SK-N-MC (cell line): ENCODE data around the gene TBC1D22A.

Experiments used
- DNase-seq: peaks from one replicate; pipeline ENCODE4 v3.0.0-alpha.2; 2011; ENCODE audit warnings: low read depth, low spot score
- H3K27ac ChIP-seq: fragments of 200-600 bp; sonication (generic); 2 replicates; pipeline ENCODE4 v1.5.1; 2016; ENCODE audit warnings: mixed run types
- H3K36me3 ChIP-seq: fragments of 200-600 bp; sonication (generic); 2 replicates; pipeline ENCODE4 v1.6.1; 2017; ENCODE audit warnings: antibody characterized with exemption, low read length, mixed read lengths; ENCODE audit not compliant: insufficient read depth
- H3K4me3 ChIP-seq: fragments of 200-600 bp; sonication (generic); 2 replicates; pipeline ENCODE4 v1.5.1; 2016
- H3K9ac ChIP-seq: fragments of 200-600 bp; sonication (generic); 2 replicates; pipeline ENCODE4 v1.8.0; 2017; ENCODE audit warnings: mixed run types, mixed read lengths; ENCODE audit not compliant: insufficient read length
- H3K9me3 ChIP-seq: fragments of 200-600 bp; sonication (generic); 2 replicates; pipeline ENCODE4 v1.6.1; 2017; ENCODE audit warnings: low read depth, mild to moderate bottlenecking, antibody characterized with exemption, low read length, moderate library complexity, mixed read lengths
- EZH2 ChIP-seq: fragments of 200-600 bp; sonication (generic); IDR thresholded peaks from one replicate; pipeline ENCODE4 v1.6.1; 2017; ENCODE audit warnings: antibody characterized with exemption
- FOXP2 ChIP-seq: optimal IDR thresholded peaks from 2 replicates; pipeline ENCODE3; 2011; ENCODE audit warnings: mild to moderate bottlenecking, moderate library complexity; ENCODE audit not compliant: insufficient read depth; ENCODE audit errors: extremely low read length, control extremely low read depth
- POLR2AphosphoS5 ChIP-seq: IDR thresholded peaks from 2 replicates; pipeline ENCODE4 v1.6.1; 2012; ENCODE audit warnings: mild to moderate bottlenecking, low read depth, low read length, borderline replicate concordance

TBC1D22A gene

DNA sequence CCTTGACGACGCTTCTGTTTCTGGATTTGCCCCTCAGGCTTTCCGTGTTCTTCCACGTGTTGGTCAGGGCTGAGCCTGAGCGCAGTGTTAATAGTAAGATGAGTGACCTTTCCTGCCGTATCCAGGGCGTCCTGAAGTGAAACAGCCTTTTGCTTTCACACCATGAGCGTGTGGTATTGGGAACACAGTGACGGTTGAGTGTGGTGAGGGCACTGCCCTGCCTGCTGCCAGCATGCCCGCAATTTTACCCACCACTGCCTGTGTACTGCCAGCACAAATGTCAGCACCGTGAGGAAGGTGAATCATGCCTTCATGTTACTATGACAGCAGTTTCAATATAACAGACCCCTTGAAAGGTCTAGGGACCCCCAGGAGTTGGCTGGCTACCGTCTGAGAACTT lies 217.1 kb downstream of the TBC1D22A start:
- Histone ChIP-seq H3K27ac (no peak overlapping the region), H3K9me3 (no peaks in the 10 kb centered on the region), H3K9ac (no peak overlapping the region), H3K36me3 (no peaks in the 10 kb centered on the region), H3K4me3 (no peak overlapping the region)
- no peak for TF ChIP-seq EZH2
- TF ChIP-seq FOXP2 = no peak
- no peak for TF ChIP-seq POLR2AphosphoS5
- no peak for DNase-seq

- Histone ChIP-seq H3K36me3 (no peaks in the 10 kb centered on the region), H3K9me3 (no peaks in the 10 kb centered on the region), H3K27ac (no peak overlapping the region), H3K4me3 (no peak overlapping the region), H3K9ac (no peak overlapping the region)
- DNase-seq = no peak
- no peak for TF ChIP-seq POLR2AphosphoS5
- no peak for TF ChIP-seq EZH2
- no peak for TF ChIP-seq FOXP2
These were observed 217.9 kb downstream of the TBC1D22A start for GRCh38 chr22:46980392-46980791.

DNA sequence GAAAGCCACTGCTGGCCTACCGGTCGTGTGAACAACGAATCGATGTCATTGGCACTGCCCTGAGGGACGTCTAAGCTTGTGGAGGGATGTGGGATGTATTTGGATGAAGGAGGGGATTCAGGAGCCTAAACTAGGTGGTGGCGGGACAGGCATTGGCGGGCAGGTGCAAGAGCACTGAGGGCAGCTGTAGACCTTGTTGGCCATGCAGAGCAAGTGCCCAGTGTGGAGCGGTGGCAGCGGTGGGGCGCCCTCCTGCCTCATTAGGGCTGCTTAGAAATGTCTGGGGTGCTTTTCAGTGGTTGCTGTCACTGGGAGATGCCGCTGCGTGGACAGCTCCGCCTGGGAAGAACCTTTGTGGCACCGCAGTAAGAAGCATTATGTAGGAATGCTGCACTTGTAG lies 220.2 kb downstream of the TBC1D22A start:
- no peak overlapping the region for H3K4me3 ChIP-seq
- H3K9me3 ChIP-seq = no peaks in the 10 kb centered on the region
- DNase-seq = no peak
- H3K36me3 ChIP-seq = no peaks in the 10 kb centered on the region
- TF ChIP-seq POLR2AphosphoS5 (no peak), EZH2 (no peak), FOXP2 (no peak)
- no peak overlapping the region for H3K27ac ChIP-seq
- no peak overlapping the region for H3K9ac ChIP-seq

GRCh38 chr22:46983046-46983445 lies 220.6 kb downstream of the TBC1D22A start:
- H3K9me3 ChIP-seq = no peaks in the 10 kb centered on the region
- no peak overlapping the region for H3K4me3 ChIP-seq
- no peak for DNase-seq
- no peak for TF ChIP-seq EZH2
- no peak for TF ChIP-seq POLR2AphosphoS5
- no peak for TF ChIP-seq FOXP2
- no peak overlapping the region for H3K27ac ChIP-seq
- H3K36me3 ChIP-seq = no peaks in the 10 kb centered on the region
- H3K9ac ChIP-seq = no peak overlapping the region

- TF ChIP-seq POLR2AphosphoS5 (no peak), FOXP2 (no peak), EZH2 (no peak)
- no peaks in the 10 kb centered on the region for H3K9me3 ChIP-seq
- no peaks in the 10 kb centered on the region for H3K36me3 ChIP-seq
- no peak overlapping the region for H3K9ac ChIP-seq
- no peak for DNase-seq
- H3K27ac ChIP-seq = no peak overlapping the region
- no peak overlapping the region for H3K4me3 ChIP-seq
These were observed 222.5 kb downstream of the TBC1D22A start for GRCh38 chr22:46984751-46985506.

DNA sequence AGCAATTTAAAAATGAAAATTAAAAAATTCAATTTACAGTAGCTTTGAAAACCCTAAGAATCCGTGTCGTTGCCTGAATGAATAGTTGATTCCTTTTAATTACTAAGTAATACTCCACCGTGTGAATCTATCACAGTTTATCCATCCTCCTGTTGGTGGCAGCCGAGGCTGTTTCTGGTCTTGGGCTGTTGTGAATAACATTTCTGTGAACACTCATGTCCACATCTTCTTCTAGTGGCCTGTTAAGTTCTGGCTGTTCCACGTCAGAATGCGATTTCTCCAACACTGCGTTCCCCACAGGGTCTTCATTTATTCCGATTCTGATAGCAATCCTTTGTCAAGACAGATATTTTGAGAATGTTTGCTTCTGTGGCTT lies 223.0 kb downstream of the TBC1D22A start:
- H3K4me3 ChIP-seq = no peak overlapping the region
- DNase-seq = no peak
- H3K9ac ChIP-seq = no peak overlapping the region
- TF ChIP-seq FOXP2 (no peak), EZH2 (no peak), POLR2AphosphoS5 (no peak)
- H3K27ac ChIP-seq = no peak overlapping the region
- H3K9me3 ChIP-seq = no peaks in the 10 kb centered on the region
- H3K36me3 ChIP-seq = no peaks in the 10 kb centered on the region

- Histone ChIP-seq H3K27ac (no peak overlapping the region), H3K9ac (no peak overlapping the region), H3K9me3 (no peaks in the 10 kb centered on the region), H3K36me3 (no peaks in the 10 kb centered on the region), H3K4me3 (no peak overlapping the region)
- DNase-seq = no peak
- TF ChIP-seq POLR2AphosphoS5 (no peak), FOXP2 (no peak), EZH2 (no peak)
These were observed 224.3 kb downstream of the TBC1D22A start for GRCh38 chr22:46986788-46987187.

- no peak for DNase-seq
These were observed 228.6 kb downstream of the TBC1D22A start for GRCh38 chr22:46990937-46991550.

GRCh38 chr22:46991666-46992065 lies 229.2 kb downstream of the TBC1D22A start:
- Histone ChIP-seq H3K9me3 (no peaks in the 10 kb centered on the region), H3K9ac (no peak overlapping the region), H3K4me3 (no peak overlapping the region), H3K36me3 (no peaks in the 10 kb centered on the region), H3K27ac (no peak overlapping the region)
- no peak for DNase-seq
- no peak for TF ChIP-seq FOXP2
- no peak for TF ChIP-seq EZH2
- TF ChIP-seq POLR2AphosphoS5 = no peak

More at GRCh38 chr22:46990937-46991550, 228.6 kb downstream of the TBC1D22A start:
- no peak overlapping the region for H3K4me3 ChIP-seq
- TF ChIP-seq FOXP2 = no peak
- no peak for TF ChIP-seq EZH2
- H3K9me3 ChIP-seq = no peaks in the 10 kb centered on the region
- no peak overlapping the region for H3K9ac ChIP-seq
- H3K36me3 ChIP-seq = no peaks in the 10 kb centered on the region
- H3K27ac ChIP-seq = no peak overlapping the region
